Epithelial cell of esophagus (primary cell): ENCODE data around the gene C19orf44.
A peak's percentile ranks its signal among the peaks of the same experiment; 100 is the strongest.
"Not testable (repeated sequence)": the region's sequence is repeated elsewhere in the genome, so short reads cannot be mapped to it uniquely, and the experiment has no call there.

ENCODE experiments used
- DNase-seq: peaks from one replicate; pipeline ENCODE4 v3.0.0; 2010; ENCODE audit warnings: low read depth
- H3K4me3 ChIP-seq: 2 replicates; pipeline ENCODE4 v1.5.1; 2011; ENCODE audit warnings: mild to moderate bottlenecking, low read length, control low read depth
- TF ChIP-seq, protein P1 (sequence below): IDR thresholded peaks from 2 replicates; pipeline ENCODE4 v1.5.1; 2011; ENCODE audit warnings: low read depth, mild to moderate bottlenecking, low read length, control low read depth, inconsistent platforms; ENCODE audit not compliant: insufficient read depth; ENCODE audit errors: missing control alignments

Gene C19orf44

DNA sequence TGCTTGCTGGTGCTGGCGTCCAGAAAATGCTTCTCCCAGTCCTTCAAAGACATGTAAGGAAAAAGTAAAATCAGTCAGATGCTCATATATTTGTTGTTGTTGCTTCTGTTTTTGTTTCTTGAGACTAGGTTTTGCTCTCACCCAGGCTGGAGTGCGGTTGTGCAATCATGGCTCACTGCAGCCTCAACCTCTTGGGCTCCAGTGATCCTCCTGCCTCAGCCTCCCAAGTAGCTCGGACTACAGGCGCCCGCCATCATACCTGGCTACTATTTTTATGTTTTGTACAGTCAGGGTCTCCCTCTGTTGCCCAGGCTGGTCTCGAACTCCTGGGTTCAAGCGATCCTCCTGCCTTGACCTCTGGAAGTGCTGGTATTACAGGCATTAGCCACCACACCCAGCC, 13.4 kb upstream of the C19orf44 start:
- TF ChIP-seq, protein P1, sequence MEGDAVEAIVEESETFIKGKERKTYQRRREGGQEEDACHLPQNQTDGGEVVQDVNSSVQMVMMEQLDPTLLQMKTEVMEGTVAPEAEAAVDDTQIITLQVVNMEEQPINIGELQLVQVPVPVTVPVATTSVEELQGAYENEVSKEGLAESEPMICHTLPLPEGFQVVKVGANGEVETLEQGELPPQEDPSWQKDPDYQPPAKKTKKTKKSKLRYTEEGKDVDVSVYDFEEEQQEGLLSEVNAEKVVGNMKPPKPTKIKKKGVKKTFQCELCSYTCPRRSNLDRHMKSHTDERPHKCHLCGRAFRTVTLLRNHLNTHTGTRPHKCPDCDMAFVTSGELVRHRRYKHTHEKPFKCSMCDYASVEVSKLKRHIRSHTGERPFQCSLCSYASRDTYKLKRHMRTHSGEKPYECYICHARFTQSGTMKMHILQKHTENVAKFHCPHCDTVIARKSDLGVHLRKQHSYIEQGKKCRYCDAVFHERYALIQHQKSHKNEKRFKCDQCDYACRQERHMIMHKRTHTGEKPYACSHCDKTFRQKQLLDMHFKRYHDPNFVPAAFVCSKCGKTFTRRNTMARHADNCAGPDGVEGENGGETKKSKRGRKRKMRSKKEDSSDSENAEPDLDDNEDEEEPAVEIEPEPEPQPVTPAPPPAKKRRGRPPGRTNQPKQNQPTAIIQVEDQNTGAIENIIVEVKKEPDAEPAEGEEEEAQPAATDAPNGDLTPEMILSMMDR = no peak
- H3K4me3 ChIP-seq = no peak overlapping the region
- DNase-seq = no peak

DNA sequence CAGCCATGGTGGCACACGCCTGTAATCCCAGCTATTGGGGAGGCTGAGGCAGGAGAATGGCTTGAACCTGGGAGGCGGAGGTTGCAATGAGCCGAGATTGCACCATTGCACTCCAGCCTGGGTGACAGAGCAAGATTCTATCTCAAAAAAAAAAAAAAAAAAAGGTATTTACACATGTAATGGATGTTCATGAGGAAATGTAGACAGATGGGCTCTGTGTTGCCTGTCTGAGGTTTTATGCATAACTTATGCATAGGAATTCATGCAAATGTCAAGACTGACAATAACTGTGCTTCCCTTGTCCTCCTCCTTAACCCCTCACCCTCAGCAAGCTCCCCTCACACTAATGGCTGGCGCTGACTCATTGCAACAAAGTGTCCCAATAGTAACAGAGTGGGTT, 9.7 kb upstream of the C19orf44 start:
- H3K4me3 ChIP-seq, DNase-seq: not testable (repeated sequence)

DNA sequence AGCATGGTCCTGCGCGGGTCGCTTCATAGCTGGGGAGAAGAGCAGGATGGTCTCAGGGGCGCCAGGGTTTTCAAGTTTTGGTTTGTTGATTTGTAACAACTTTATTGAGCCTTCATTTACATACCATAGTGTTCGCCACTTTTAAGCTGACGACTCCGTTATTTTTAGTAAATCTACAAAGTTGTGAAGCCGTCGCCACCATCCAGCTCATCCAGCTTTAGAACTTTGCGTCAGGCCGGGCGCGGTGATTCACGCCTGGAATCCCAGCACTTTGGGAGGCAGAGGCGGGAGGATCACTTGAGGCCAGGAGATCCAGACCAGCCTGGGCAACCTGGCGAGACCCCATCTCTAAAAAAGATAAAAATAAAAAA, 404 bp downstream of the C19orf44 start:
- TF ChIP-seq, protein P1 = no peak
- DNase-seq = peak; percentile 56

DNA sequence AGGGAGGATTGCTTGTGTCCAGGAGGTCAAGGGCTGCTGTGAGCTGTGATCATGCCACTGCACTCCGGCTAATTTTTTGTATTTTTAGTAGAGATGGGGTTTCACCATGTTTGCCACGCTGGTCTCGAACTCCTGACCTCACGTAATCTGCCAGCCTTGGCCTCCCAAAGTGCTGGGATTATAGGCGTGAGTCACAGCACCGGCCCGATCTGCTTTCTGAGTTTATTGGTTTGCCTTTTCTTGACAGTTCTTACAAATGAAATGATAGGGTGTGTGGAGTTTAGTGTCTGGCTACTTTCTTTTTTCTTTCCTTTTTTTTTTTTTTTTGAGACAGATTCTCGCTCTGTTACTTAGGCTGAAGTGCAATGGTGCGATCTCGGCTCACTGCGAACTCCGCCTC, 848 bp downstream of the C19orf44 start:
- DNase-seq = no peak
- peak overlapping the region; percentile 92 for H3K4me3 ChIP-seq
- TF ChIP-seq, protein P1 = no peak

More for the DNA sequence above, 404 bp downstream of the C19orf44 start:
- H3K4me3 ChIP-seq = peak overlapping the region; percentile 92

DNA sequence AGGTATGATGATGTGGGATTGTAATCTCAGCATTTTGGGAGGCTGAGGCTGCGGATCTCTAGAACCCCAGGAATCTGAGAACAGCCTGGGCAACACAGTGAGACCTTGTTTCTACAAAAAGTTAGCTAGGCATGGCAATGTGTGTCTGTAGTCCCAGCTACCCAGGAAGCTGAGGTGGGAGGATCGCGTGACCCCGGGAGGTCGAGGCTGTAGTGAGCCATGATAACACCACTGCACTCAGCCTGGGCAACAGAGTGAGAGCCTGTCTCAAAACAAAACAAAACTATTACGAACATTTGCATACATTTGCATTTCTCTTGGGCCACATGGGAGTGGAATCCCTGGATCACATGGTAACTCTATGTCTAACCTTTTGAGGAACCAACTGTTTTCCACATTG, 1.6 kb downstream of the C19orf44 start:
- DNase-seq = no peak
- TF ChIP-seq, protein P1 = no peak
- no peak overlapping the region for H3K4me3 ChIP-seq

DNA sequence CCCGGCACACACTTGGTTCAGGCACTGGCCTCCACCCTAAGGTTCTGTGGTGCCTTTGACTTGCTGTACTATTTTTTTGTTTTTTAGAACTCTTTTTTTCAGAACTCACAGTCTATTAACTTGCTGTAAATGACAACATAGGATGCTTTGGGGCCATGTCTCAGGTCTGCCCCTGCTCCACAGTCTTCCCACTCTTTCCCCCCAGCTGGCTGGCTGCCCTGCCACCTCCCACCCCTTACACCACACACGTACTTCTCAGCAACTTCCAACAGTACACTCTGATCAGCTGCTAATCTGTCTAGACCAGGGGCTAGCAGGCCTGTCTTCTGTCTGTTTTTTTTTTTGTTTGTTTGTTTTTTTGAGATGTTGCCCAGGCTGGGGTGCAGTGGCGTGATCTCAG, 8.1 kb downstream of the C19orf44 start:
- DNase-seq = no peak
- TF ChIP-seq, protein P1 = no peak
- no peak overlapping the region for H3K4me3 ChIP-seq

DNA sequence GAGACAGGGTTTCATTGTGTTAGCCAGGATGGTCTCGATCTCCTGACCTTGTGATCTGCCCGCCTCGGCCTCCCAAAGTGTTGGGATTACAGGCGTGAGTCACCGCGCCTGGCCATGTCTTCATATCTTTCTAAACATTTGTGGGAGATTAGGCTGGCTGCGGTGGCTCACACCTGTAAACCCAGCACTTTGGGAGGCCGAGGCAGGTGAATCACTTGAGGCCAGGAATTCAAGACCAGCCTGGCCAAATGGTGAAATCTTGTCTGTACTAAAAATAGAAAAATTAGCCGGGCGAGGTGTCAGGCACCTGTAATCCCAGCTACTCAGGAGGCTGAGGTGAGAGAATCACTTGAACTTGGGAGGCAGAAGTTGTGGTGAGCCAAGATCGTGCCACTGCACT, 10.0 kb downstream of the C19orf44 start:
- not testable (repeated sequence) for H3K4me3 ChIP-seq, DNase-seq

DNA sequence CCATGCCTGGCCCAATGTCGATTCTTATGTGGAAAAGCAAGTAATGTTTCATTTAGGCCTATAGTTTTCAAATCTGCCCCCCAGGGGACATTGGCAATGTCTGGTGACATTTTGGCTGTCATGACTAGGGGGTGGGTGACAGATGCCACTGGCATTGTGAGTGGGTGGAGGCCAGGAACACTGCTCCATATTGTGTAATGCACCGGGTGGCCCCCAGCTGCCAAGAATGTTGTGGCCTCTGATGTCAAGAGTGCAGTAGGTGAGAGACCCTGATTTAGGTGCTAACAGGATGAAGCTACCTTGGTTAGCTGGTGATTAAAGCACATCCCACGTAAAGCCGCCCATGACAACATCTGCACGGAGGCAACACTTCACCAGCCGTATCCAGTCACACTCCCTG, 10.8 kb downstream of the C19orf44 start:
- no peak overlapping the region for H3K4me3 ChIP-seq
- TF ChIP-seq, protein P1 = no peak
- no peak for DNase-seq
